ENCODE measurements around the gene RB1. TPM values are rescaled to one million over a fixed set of nuclear protein-coding genes. Genes with fewer than 3 reads are reported as not detected.
A peak's percentile ranks its signal among the peaks of the same experiment; 100 is the strongest.

Gene RB1
- total RNA-seq, 2 donors from 2014 or later = 32.5 to 37.7 TPM

- H3K4me1 Mint-ChIP-seq (ENCODE audit: low read depth) = peaks cover 60% of the 10 kb centered on the region
- H3K36me3 Mint-ChIP-seq (ENCODE audit: insufficient read depth in 2 of 2) = no peaks in the 10 kb centered on the region
- H3K27me3 Mint-ChIP-seq (ENCODE audit: low read depth) = peaks cover 7% of the 10 kb centered on the region
- H3K9me3 Mint-ChIP-seq = no peaks in the 10 kb centered on the region
- peak overlapping the region; percentile 34 to 76 for H3K4me3 Mint-ChIP-seq
- ATAC-seq (replicated peaks in 1 of 2) = peak; percentile 53 to 60
- peak in 1 of 2 donors; percentile 36 for DNase-seq
- H3K27ac Mint-ChIP-seq = peak overlapping the region; percentile 89
Measured at GRCh38 chr13:48505012-48505411, 201.5 kb downstream of the RB1 start.

GRCh38 chr13:48505597-48506091 is 202.1 kb downstream of the RB1 start:
- H3K27me3 Mint-ChIP-seq (ENCODE audit: low read depth) = peaks cover 7% of the 10 kb centered on the region

GRCh38 chr13:48506092-48506701 is 202.6 kb downstream of the RB1 start:
- Mint-ChIP-seq H3K27ac (peak overlapping the region; percentile 89), H3K27me3 (ENCODE audit: low read depth) (peaks cover 7% of the 10 kb centered on the region), H3K4me1 (ENCODE audit: low read depth) (peaks cover 50% of the 10 kb centered on the region), H3K9me3 (no peaks in the 10 kb centered on the region), H3K36me3 (ENCODE audit: insufficient read depth in 2 of 2) (no peaks in the 10 kb centered on the region), H3K4me3 (peak overlapping the region; percentile 34 to 76)
- ATAC-seq (replicated peaks in 1 of 2) = peak in 1 of 2 donors; percentile 8
- no peak for DNase-seq

More at GRCh38 chr13:48505597-48506091, 202.1 kb downstream of the RB1 start:
- DNase-seq (peak; percentile 46 to 53), ATAC-seq (replicated peaks in 1 of 2) (peak; percentile 78 to 79)
- Mint-ChIP-seq H3K4me1 (ENCODE audit: low read depth) (peaks cover 56% of the 10 kb centered on the region), H3K4me3 (peak overlapping the region; percentile 34 to 76), H3K27ac (peak overlapping the region; percentile 89), H3K36me3 (ENCODE audit: insufficient read depth in 2 of 2) (no peaks in the 10 kb centered on the region), H3K9me3 (no peaks in the 10 kb centered on the region)

DNA sequence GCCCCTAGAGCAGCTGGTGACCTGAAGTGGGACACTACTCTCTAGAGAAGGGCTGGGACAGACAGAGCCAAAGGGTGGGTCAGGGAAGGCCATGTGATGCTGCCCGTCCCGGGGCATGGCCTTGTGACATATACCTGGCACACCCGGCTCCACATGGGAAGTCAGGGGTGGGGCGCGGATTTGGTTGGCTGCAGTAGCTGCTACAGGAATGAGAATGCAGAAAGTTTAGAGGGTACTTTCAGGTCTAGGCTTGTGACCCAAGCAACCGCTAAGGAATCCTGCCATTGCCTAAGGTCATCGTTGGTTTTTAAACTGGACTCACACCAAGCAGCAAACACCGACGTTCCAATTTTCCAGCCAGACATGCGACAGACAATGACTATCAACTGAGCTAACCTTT is 203.5 kb downstream of the RB1 start:
- no peaks in the 10 kb centered on the region for H3K9me3 Mint-ChIP-seq
- ATAC-seq (replicated peaks in 1 of 2) (no peak), DNase-seq (no peak)
- no peak overlapping the region for H3K4me3 Mint-ChIP-seq
- H3K27me3 Mint-ChIP-seq (ENCODE audit: low read depth) = peaks cover 7% of the 10 kb centered on the region
- H3K27ac Mint-ChIP-seq = no peak overlapping the region
- H3K4me1 Mint-ChIP-seq (ENCODE audit: low read depth) = peaks cover 50% of the 10 kb centered on the region
- H3K36me3 Mint-ChIP-seq (ENCODE audit: insufficient read depth in 2 of 2) = no peaks in the 10 kb centered on the region

- ATAC-seq (replicated peaks in 1 of 2) (no peak), DNase-seq (no peak)
- Mint-ChIP-seq H3K9me3 (no peaks in the 10 kb centered on the region), H3K27ac (no peak overlapping the region), H3K4me1 (ENCODE audit: low read depth) (peaks cover 50% of the 10 kb centered on the region), H3K36me3 (ENCODE audit: insufficient read depth in 2 of 2) (no peaks in the 10 kb centered on the region), H3K4me3 (no peak overlapping the region), H3K27me3 (ENCODE audit: low read depth) (peaks cover 7% of the 10 kb centered on the region)
Measured at GRCh38 chr13:48508011-48508410, 204.5 kb downstream of the RB1 start.

GRCh38 chr13:48510698-48511097 is 207.1 kb downstream of the RB1 start:
- Mint-ChIP-seq H3K36me3 (ENCODE audit: insufficient read depth in 2 of 2) (no peaks in the 10 kb centered on the region), H3K4me3 (no peak overlapping the region), H3K9me3 (no peaks in the 10 kb centered on the region), H3K4me1 (ENCODE audit: low read depth) (peaks cover 25% of the 10 kb centered on the region), H3K27ac (peak overlapping the region; percentile 83), H3K27me3 (ENCODE audit: low read depth) (peaks cover 7% of the 10 kb centered on the region)
- DNase-seq (no peak), ATAC-seq (replicated peaks in 1 of 2) (no peak)

- H3K4me3 Mint-ChIP-seq = no peak overlapping the region
- H3K36me3 Mint-ChIP-seq (ENCODE audit: insufficient read depth in 2 of 2) = no peaks in the 10 kb centered on the region
- no peak overlapping the region for H3K27ac Mint-ChIP-seq
- ATAC-seq (replicated peaks in 1 of 2) = no peak
- no peak for DNase-seq
- H3K27me3 Mint-ChIP-seq (ENCODE audit: low read depth) = no peaks in the 10 kb centered on the region
- peaks cover 15% of the 10 kb centered on the region for H3K4me1 Mint-ChIP-seq (ENCODE audit: low read depth)
- no peaks in the 10 kb centered on the region for H3K9me3 Mint-ChIP-seq
Measured at GRCh38 chr13:48511621-48512230, 208.2 kb downstream of the RB1 start.

- Mint-ChIP-seq H3K27ac (no peak overlapping the region), H3K27me3 (ENCODE audit: low read depth) (no peaks in the 10 kb centered on the region), H3K4me1 (ENCODE audit: low read depth) (peaks cover 4% of the 10 kb centered on the region), H3K4me3 (no peak overlapping the region), H3K36me3 (ENCODE audit: insufficient read depth in 2 of 2) (no peaks in the 10 kb centered on the region), H3K9me3 (peaks cover 0 to 2% of the 10 kb centered on the region in 2 donors)
- DNase-seq (no peak), ATAC-seq (replicated peaks in 1 of 2) (no peak)
Measured at GRCh38 chr13:48514793-48515192, 211.2 kb downstream of the RB1 start.

DNA sequence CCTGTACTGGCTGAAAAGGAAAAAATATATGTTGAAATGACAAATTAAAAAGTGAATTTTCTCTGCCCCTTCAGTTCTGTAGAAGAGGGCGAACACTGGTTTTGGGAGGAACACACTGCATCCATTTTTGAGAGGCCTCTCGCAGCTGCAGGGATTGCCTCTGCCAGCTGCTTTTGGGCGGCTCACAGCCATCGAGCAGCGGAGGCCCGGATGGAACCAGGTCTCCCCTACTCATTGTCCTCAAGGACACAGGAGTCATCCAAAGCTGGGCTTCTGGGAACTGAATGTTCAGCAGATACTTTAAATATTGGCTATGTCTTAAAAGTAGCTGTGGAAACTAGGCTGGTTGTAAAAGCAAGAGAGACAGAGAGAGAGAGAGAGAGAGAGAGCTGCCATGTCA is 212.2 kb downstream of the RB1 start:
- Mint-ChIP-seq H3K9me3 (peaks cover 0 to 2% of the 10 kb centered on the region in 2 donors), H3K4me3 (no peak overlapping the region), H3K27ac (no peak overlapping the region), H3K4me1 (ENCODE audit: low read depth) (no peaks in the 10 kb centered on the region), H3K36me3 (ENCODE audit: insufficient read depth in 2 of 2) (no peaks in the 10 kb centered on the region), H3K27me3 (ENCODE audit: low read depth) (no peaks in the 10 kb centered on the region)
- no peak for ATAC-seq (replicated peaks in 1 of 2)
- no peak for DNase-seq

DNA sequence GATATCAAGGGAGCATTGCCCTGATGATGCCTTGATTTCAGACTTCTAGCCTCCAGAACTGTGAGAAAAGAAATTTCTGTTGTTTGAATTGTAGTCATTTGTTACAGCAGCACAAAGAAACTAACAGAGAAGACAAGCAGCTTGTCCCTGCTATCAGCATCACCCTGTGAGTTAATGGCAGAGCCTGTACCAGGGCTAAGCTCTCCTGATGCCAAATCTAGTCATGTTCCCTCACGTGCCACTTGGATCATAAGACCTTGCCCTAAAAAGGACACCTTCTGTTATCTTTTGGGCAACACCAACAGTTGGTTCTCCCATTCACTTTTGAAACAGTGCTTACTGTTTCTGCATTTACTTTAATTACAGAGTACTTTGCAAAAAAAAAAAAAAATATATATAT is 214.5 kb downstream of the RB1 start:
- H3K27me3 Mint-ChIP-seq (ENCODE audit: low read depth) = no peaks in the 10 kb centered on the region
- ATAC-seq (replicated peaks in 1 of 2) (no peak), DNase-seq (no peak)
- H3K4me3 Mint-ChIP-seq = no peak overlapping the region
- H3K4me1 Mint-ChIP-seq (ENCODE audit: low read depth) = no peaks in the 10 kb centered on the region
- H3K27ac Mint-ChIP-seq = no peak overlapping the region
- H3K36me3 Mint-ChIP-seq (ENCODE audit: insufficient read depth in 2 of 2) = no peaks in the 10 kb centered on the region
- H3K9me3 Mint-ChIP-seq = peaks cover 0 to 2% of the 10 kb centered on the region in 2 donors

DNA sequence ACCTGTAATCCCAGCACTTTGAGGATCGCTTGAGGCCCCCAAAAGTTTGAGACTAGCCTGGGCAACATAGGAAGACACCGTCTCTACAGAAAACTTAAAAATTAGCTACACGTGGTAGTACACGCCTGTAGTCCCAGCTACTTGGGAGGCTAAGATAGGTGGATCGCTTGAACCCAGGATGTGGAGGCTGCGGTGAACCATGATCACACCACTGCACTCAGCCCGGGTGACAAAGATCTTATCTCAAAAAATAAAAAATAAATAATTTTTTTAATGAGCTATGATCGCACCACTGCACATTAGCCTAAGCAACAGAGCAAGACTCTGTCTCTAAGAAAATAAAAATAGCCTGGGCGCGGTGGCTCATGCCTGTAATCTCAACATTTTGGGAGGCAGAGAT is 222.7 kb downstream of the RB1 start:
- Mint-ChIP-seq H3K4me1 (ENCODE audit: low read depth) (peaks cover 12% of the 10 kb centered on the region), H3K36me3 (ENCODE audit: insufficient read depth in 2 of 2) (no peaks in the 10 kb centered on the region), H3K27me3 (ENCODE audit: low read depth) (no peaks in the 10 kb centered on the region), H3K9me3 (no peaks in the 10 kb centered on the region), H3K4me3 (no peak overlapping the region), H3K27ac (no peak overlapping the region)
- ATAC-seq (replicated peaks in 1 of 2) (no peak), DNase-seq (no peak)

DNA sequence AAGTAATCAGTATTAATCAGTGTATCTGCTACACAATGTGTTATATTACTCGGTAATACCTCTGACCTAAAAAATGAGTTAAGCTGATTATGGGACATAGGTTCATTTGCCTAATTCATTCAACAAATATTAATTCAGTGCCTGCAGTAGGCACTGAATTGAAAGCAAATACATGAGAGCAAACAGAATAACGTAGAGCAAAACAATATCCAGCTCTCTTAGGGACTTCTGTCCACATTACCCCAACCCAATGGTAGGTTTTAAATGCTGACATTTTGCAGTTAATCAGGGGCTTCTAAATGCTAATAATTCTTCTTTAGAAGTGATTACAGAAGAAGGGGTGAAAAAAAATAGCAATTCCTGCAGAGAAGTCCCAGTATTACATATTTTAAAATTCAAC is 224.4 kb downstream of the RB1 start:
- Mint-ChIP-seq H3K4me1 (ENCODE audit: low read depth) (peaks cover 23% of the 10 kb centered on the region), H3K36me3 (ENCODE audit: insufficient read depth in 2 of 2) (no peaks in the 10 kb centered on the region), H3K27me3 (ENCODE audit: low read depth) (no peaks in the 10 kb centered on the region), H3K27ac (no peak overlapping the region), H3K9me3 (no peaks in the 10 kb centered on the region), H3K4me3 (peak overlapping the region in 1 of 2 donors; percentile 65)
- ATAC-seq (replicated peaks in 1 of 2) (no peak), DNase-seq (no peak)

GRCh38 chr13:48528720-48529119 is 225.2 kb downstream of the RB1 start:
- Mint-ChIP-seq H3K36me3 (ENCODE audit: insufficient read depth in 2 of 2) (no peaks in the 10 kb centered on the region), H3K27ac (no peak overlapping the region), H3K27me3 (ENCODE audit: low read depth) (no peaks in the 10 kb centered on the region), H3K9me3 (no peaks in the 10 kb centered on the region), H3K4me1 (ENCODE audit: low read depth) (peaks cover 29% of the 10 kb centered on the region), H3K4me3 (no peak overlapping the region)
- ATAC-seq (replicated peaks in 1 of 2) (no peak), DNase-seq (no peak)

Measured in activated T-cell treated with anti-CD3 and anti-CD28 coated beads, Interleukin-2, amount 50 U/mL, for 72 hours (primary cell).